Mammary epithelial cell (primary cell): ENCODE measurements around the gene EIF4A2.

Experiments
- CTCF ChIP-seq, 2 donors: IDR thresholded peaks in 1 of 2; conservative IDR thresholded peaks in 1 of 2; 2 replicates each; pipeline ENCODE4 v1.5.1; 2011 to 2012; ENCODE audit warnings: inconsistent platforms in 2 of 2, low read length in 2 of 2, mild to moderate bottlenecking in 2 of 2, control low read depth in 1 of 2, low read depth in 1 of 2; ENCODE audit not compliant: insufficient read depth in 1 of 2; ENCODE audit errors: extremely low read depth in 1 of 2
- EZH2 ChIP-seq: IDR thresholded peaks from 2 replicates; pipeline ENCODE4 v1.6.1; 2012; ENCODE audit warnings: low read length, inconsistent platforms, borderline replicate concordance

- TF ChIP-seq CTCF (conservative IDR thresholded peaks at IDR 0.05 in 1 of 2, IDR thresholded peaks at IDR 0.05 in 1 of 2; ENCODE audit: extremely low read depth in 1 of 2, insufficient read depth in 1 of 2, low read depth in 1 of 2, low read length in 2 of 2) (no peak), EZH2 (no peak)
Observed at GRCh38 chr3:186807231-186807630, 23.9 kb downstream of the EIF4A2 start.
